IMR-90 (cell line): ENCODE data around the gene CUBN. TPM values are rescaled to one million over a fixed set of nuclear protein-coding genes. Genes with fewer than 3 reads are reported as not detected.

Experiments used
- ATAC-seq: fragments of 200-7000 bp; cut with Tn5 transposase; 2 replicates; pipeline ENCODE4 v1.9.1; 2020; ENCODE audit warnings: low read depth, mild to moderate bottlenecking, moderate library complexity
- BruUV-seq: library from RNA; stranded (reverse); fragments of 400-500 nt; replicated peaks from 2 replicates; lab custom pipeline; 2021; lab: Mats Ljungman, UMichigan
- CTCF ChIA-PET: fragments of 300-600 bp; formaldehyde crosslinking; extraction: SDS; loops from one replicate; lab custom pipeline; 2021; ENCODE audit warnings: antibody characterized with exemption; lab: Yijun Ruan, JAX
- POLR2A ChIA-PET: fragments of 300-600 bp; sonication (Branson Sonifier 250); formaldehyde crosslinking; loops from one replicate; lab custom pipeline; 2022; ENCODE audit warnings: antibody characterized with exemption; ENCODE audit not compliant: unreplicated experiment; lab: Charles Lee
- DNase-seq: peaks from one replicate; pipeline ENCODE4 v3.0.0; 2013
- H2AFZ ChIP-seq: replicated peaks from 2 replicates; pipeline ENCODE3; 2013; ENCODE audit warnings: low read length, mild to moderate bottlenecking; ENCODE audit not compliant: poor library complexity
- H2AK5ac ChIP-seq: 2 replicates; pipeline ENCODE4 v1.6.1; 2013; ENCODE audit warnings: low read depth, low read length, inconsistent platforms
- H2AK9ac ChIP-seq: replicated peaks from 2 replicates; pipeline ENCODE3; 2013; ENCODE audit warnings: mild to moderate bottlenecking, low read depth, low read length, moderate library complexity; ENCODE audit not compliant: poor library complexity
- H2BK120ac ChIP-seq: 2 replicates; pipeline ENCODE4 v1.6.1; 2013; ENCODE audit warnings: low read depth, low read length, inconsistent platforms
- H2BK15ac ChIP-seq: 3 replicates; pipeline ENCODE4 v1.6.1; 2013; ENCODE audit warnings: low read depth, low read length, inconsistent platforms
- H2BK20ac ChIP-seq: 2 replicates; pipeline ENCODE4 v1.6.1; 2013; ENCODE audit warnings: low read depth, mild to moderate bottlenecking, inconsistent platforms, low read length, moderate library complexity
- H2BK5ac ChIP-seq: 2 replicates; pipeline ENCODE4 v1.6.1; 2013; ENCODE audit warnings: mild to moderate bottlenecking, low read depth, low read length, inconsistent platforms; ENCODE audit not compliant: poor library complexity, severe bottlenecking
- H3K14ac ChIP-seq: replicated peaks from 2 replicates; pipeline ENCODE4 v1.6.1; 2013; ENCODE audit warnings: low read depth, low read length, inconsistent platforms
- H3K18ac ChIP-seq: 2 replicates; pipeline ENCODE4 v1.6.1; 2013; ENCODE audit warnings: low read depth, low read length, control low read depth
- H3K23ac ChIP-seq: 2 replicates; pipeline ENCODE4 v1.6.1; 2013; ENCODE audit warnings: low read depth, low read length, inconsistent platforms
- H3K27ac ChIP-seq: 2 replicates; pipeline ENCODE4 v1.5.1; 2013; ENCODE audit warnings: mild to moderate bottlenecking, control low read depth, low read length; ENCODE audit not compliant: insufficient read depth
- H3K27me3 ChIP-seq: 2 replicates; pipeline ENCODE4 v1.6.1; 2013; ENCODE audit warnings: low read length; ENCODE audit not compliant: control insufficient read depth, insufficient read depth
- H3K36me3 ChIP-seq: 2 replicates; pipeline ENCODE4 v1.6.1; 2013; ENCODE audit warnings: low read length, mixed read lengths; ENCODE audit not compliant: control insufficient read depth, insufficient read depth
- H3K4ac ChIP-seq: 2 replicates; pipeline ENCODE4 v1.6.1; 2013; ENCODE audit warnings: low read depth, low read length, inconsistent platforms
- H3K4me1 ChIP-seq: 2 replicates; pipeline ENCODE4 v1.6.1; 2013; ENCODE audit warnings: low read length, mixed read lengths; ENCODE audit not compliant: control insufficient read depth, insufficient read depth
- H3K4me2 ChIP-seq: 2 replicates; pipeline ENCODE4 v1.6.1; 2013; ENCODE audit warnings: low read depth, mild to moderate bottlenecking, control low read depth, low read length, moderate library complexity
- H3K4me3 ChIP-seq: 2 replicates; pipeline ENCODE4 v1.5.1; 2013; ENCODE audit warnings: low read depth, mild to moderate bottlenecking, control low read depth, low read length, moderate library complexity; ENCODE audit not compliant: insufficient read depth
- H3K56ac ChIP-seq: 2 replicates; pipeline ENCODE4 v1.6.1; 2013; ENCODE audit warnings: low read length, inconsistent platforms; ENCODE audit not compliant: insufficient read depth; ENCODE audit errors: extremely low read depth
- H3K79me1 ChIP-seq, 2 experiments: 2 replicates each; pipeline ENCODE4 v1.6.1; 2013; ENCODE audit warnings: low read length in 2 of 2, inconsistent platforms in 1 of 2, low read depth in 1 of 2
- H3K9ac ChIP-seq: 2 replicates; pipeline ENCODE4 v1.6.1; 2013; ENCODE audit warnings: low read depth, low read length, control low read depth
- H3K9me1 ChIP-seq: 2 replicates; pipeline ENCODE4 v1.6.1; 2013; ENCODE audit warnings: low read length, inconsistent platforms; ENCODE audit not compliant: insufficient read depth
- H3K9me3 ChIP-seq: 2 replicates; pipeline ENCODE4 v1.6.1; 2013; ENCODE audit warnings: low read length; ENCODE audit not compliant: control insufficient read depth, insufficient read depth
- H4K20me1 ChIP-seq: 2 replicates; pipeline ENCODE4 v1.6.1; 2013; ENCODE audit warnings: low read length, inconsistent platforms; ENCODE audit not compliant: insufficient read depth
- H4K5ac ChIP-seq: 2 replicates; pipeline ENCODE4 v1.6.1; 2013; ENCODE audit warnings: mild to moderate bottlenecking, low read depth, low read length, control low read depth
- H4K8ac ChIP-seq, 2 experiments: 2 replicates each; pipeline ENCODE4 v1.6.1; 2013; ENCODE audit warnings: low read depth in 2 of 2, low read length in 2 of 2, control low read depth in 1 of 2, inconsistent platforms in 1 of 2
- H4K91ac ChIP-seq: 2 replicates; pipeline ENCODE4 v1.6.1; 2013; ENCODE audit warnings: low read depth, low read length, inconsistent platforms; ENCODE audit not compliant: insufficient read depth
- BHLHE40 ChIP-seq: fragments of 150-350 bp; IDR thresholded peaks from 2 replicates; pipeline ENCODE4 v1.6.1; 2016; ENCODE audit warnings: mild to moderate bottlenecking, low read depth, low read length
- CEBPB ChIP-seq: IDR thresholded peaks from 2 replicates; pipeline ENCODE4 v1.6.1; 2012; ENCODE audit warnings: low read depth, low read length, improper control_type of control experiment
- CHD1 ChIP-seq: IDR thresholded peaks from 2 replicates; pipeline ENCODE4 v1.6.1; 2012; ENCODE audit warnings: low read depth, low read length, improper control_type of control experiment
- FOS ChIP-seq: fragments of 150-350 bp; IDR thresholded peaks from 2 replicates; pipeline ENCODE4 v1.6.1; 2016; ENCODE audit warnings: low read depth, low read length
- MAFK ChIP-seq: IDR thresholded peaks from 2 replicates; pipeline ENCODE4 v1.6.1; 2012; ENCODE audit warnings: low read depth, low read length, improper control_type of control experiment
- MAZ ChIP-seq: IDR thresholded peaks from 2 replicates; pipeline ENCODE4 v1.6.1; 2012; ENCODE audit warnings: low read depth, mild to moderate bottlenecking, low read length, improper control_type of control experiment, moderate library complexity, borderline replicate concordance
- MXI1 ChIP-seq: IDR thresholded peaks from 2 replicates; pipeline ENCODE4 v1.6.1; 2012; ENCODE audit warnings: low read depth, mild to moderate bottlenecking, low read length, moderate library complexity, borderline replicate concordance
- NFE2L2 ChIP-seq: fragments of 150-350 bp; IDR thresholded peaks from 2 replicates; pipeline ENCODE4 v1.6.1; 2016; ENCODE audit warnings: low read depth, mild to moderate bottlenecking, low read length
- POLR2A ChIP-seq: IDR thresholded peaks from 2 replicates; pipeline ENCODE4 v1.6.1; 2012; ENCODE audit warnings: mild to moderate bottlenecking, low read depth, low read length
- RAD21 ChIP-seq: IDR thresholded peaks from 2 replicates; pipeline ENCODE4 v1.6.1; 2012; ENCODE audit warnings: low read length, improper control_type of control experiment
- RCOR1 ChIP-seq: IDR thresholded peaks from 2 replicates; pipeline ENCODE4 v1.6.1; 2012; ENCODE audit warnings: mild to moderate bottlenecking, low read length, improper control_type of control experiment; ENCODE audit not compliant: insufficient replicate concordance
- RFX5 ChIP-seq: IDR thresholded peaks from 2 replicates; pipeline ENCODE4 v1.8.0; 2012; ENCODE audit warnings: low read depth, mild to moderate bottlenecking, low read length, moderate library complexity
- SMC3 ChIP-seq: fragments of 150-350 bp; IDR thresholded peaks from 2 replicates; pipeline ENCODE4 v1.6.1; 2016; ENCODE audit warnings: low read depth, mild to moderate bottlenecking, antibody characterized with exemption, low read length, moderate library complexity
- WGBS, 2 experiments: methylation state at CpG; one replicate each; pipeline versions ENCODE4 v1.1.5 to v1.1.7; 2013; ENCODE audit warnings: missing lambda C conversion rate in 2 of 2; ENCODE audit not compliant: insufficient read length in 1 of 2; ENCODE audit errors: extremely low coverage in 2 of 2; 5-methylcytosine and 5-hydroxymethylcytosine counted together
- dilution Hi-C: fragments of 300-500 bp; cut with HindIII; formaldehyde crosslinking; loops from one replicate; pipeline ENCODE4 v1.14.3; 2018; ENCODE audit warnings: low sequenced_read_pairs; ENCODE audit not compliant: unreplicated experiment
- in situ Hi-C: fragments of 300-500 bp; cut with MboI; formaldehyde crosslinking; loops from 3 replicates; pipeline ENCODE4 v1.14.3; 2019; ENCODE audit warnings: low sequenced_read_pairs, inconsistent platforms, mixed read lengths
- intact Hi-C: fragments of 100-400 bp; cut with micrococcal nuclease; formaldehyde crosslinking; loops from 2 replicates; pipeline ENCODE4 v1.10.0; 2022
- polyA plus RNA-seq, 3 experiments: library from polyadenylated mRNA; depleted of rRNA; stranded (reverse); fragments of >200 nt; gene quantifications; 2 replicates each; pipeline ENCODE4 v1.2.3, GENCODE V29; 2012; ENCODE audit warnings: low replicate concordance in 1 of 3
- total RNA-seq: library from RNA; depleted of rRNA; stranded (reverse); fragments of >200 nt; gene quantifications from 2 replicates; pipeline ENCODE4 v1.2.3, GENCODE V29; 2012
- TF ChIP-seq, protein P1 (sequence below): fragments of 150-350 bp; IDR thresholded peaks from 2 replicates; pipeline ENCODE4 v1.6.1; 2017; ENCODE audit warnings: mild to moderate bottlenecking, antibody characterized with exemption, low read length, low read depth
- TF ChIP-seq, protein P2 (sequence below): fragments of 150-350 bp; IDR thresholded peaks from 2 replicates; pipeline ENCODE4 v1.6.1; 2016; ENCODE audit warnings: low read depth, mild to moderate bottlenecking, low read length, moderate library complexity, borderline replicate concordance

Gene CUBN
- total and polyA plus RNA-seq, 2 of the 4 experiments (the other 2 are of a cell fraction) = 0.19 to 0.54 TPM

DNA sequence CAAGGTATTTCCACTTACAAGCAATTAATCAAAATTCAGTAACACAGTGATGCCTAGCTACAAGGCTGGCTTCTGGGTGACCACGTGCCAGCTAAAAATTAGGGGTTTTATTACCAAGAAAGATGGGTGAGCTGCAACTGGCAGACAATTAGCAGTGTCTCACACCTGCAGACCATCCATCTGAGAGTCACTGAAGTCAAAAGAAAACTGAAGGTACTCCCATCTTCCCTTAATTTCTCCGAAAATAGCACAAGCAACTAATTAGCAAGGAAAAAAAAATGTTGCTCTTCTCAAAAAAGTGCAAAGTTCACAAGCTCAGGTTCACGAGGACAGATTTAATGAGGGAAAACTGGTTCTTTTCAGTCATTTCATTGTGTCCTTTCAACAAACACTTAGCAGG lies 340.8 kb downstream of the CUBN start:
- H3K27ac ChIP-seq = no peak overlapping the region
- no peak overlapping the region for H2BK120ac ChIP-seq
- no peak overlapping the region for H3K9ac ChIP-seq
- POLR2A ChIA-PET = no interaction called here
- H3K36me3 ChIP-seq = peaks cover 1% of the 10 kb centered on the region; the same call in 1 of the 2 replicates
- H3K14ac ChIP-seq = no peak overlapping the region
- DNase-seq = no peak
- H2AFZ ChIP-seq = no peak overlapping the region
- H3K4me1 ChIP-seq = 0 out of 2 replicates have a peak, but pooled peaks cover 1% of the 10 kb centered on the region
- in situ Hi-C loops = no loop called here
- TF ChIP-seq CHD1 (no peak), BHLHE40 (no peak), SMC3 (no peak), CEBPB (no peak), MAFK (no peak), MAZ (no peak), NFE2L2 (no peak), RFX5 (no peak), RAD21 (no peak), FOS (no peak), POLR2A (no peak), RCOR1 (no peak), MXI1 (no peak)
- TF ChIP-seq, protein P1, sequence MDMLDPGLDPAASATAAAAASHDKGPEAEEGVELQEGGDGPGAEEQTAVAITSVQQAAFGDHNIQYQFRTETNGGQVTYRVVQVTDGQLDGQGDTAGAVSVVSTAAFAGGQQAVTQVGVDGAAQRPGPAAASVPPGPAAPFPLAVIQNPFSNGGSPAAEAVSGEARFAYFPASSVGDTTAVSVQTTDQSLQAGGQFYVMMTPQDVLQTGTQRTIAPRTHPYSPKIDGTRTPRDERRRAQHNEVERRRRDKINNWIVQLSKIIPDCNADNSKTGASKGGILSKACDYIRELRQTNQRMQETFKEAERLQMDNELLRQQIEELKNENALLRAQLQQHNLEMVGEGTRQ = no peak
- TF ChIP-seq, protein P2, sequence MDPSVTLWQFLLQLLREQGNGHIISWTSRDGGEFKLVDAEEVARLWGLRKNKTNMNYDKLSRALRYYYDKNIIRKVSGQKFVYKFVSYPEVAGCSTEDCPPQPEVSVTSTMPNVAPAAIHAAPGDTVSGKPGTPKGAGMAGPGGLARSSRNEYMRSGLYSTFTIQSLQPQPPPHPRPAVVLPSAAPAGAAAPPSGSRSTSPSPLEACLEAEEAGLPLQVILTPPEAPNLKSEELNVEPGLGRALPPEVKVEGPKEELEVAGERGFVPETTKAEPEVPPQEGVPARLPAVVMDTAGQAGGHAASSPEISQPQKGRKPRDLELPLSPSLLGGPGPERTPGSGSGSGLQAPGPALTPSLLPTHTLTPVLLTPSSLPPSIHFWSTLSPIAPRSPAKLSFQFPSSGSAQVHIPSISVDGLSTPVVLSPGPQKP = no peak
- no peak overlapping the region for H2AK5ac ChIP-seq
- no peak overlapping the region for H3K18ac ChIP-seq
- no peak overlapping the region for H4K91ac ChIP-seq
- no peak overlapping the region for H3K4me3 ChIP-seq
- H4K5ac ChIP-seq = no peak overlapping the region
- no peak for ATAC-seq
- no peaks in the 10 kb centered on the region for H3K9me3 ChIP-seq
- H3K23ac ChIP-seq = no peak overlapping the region
- peaks cover 11% of the 10 kb centered on the region; the same call in 1 of the 2 replicates for H3K9me1 ChIP-seq
- no peak overlapping the region for H4K8ac ChIP-seq
- no peak overlapping the region for H3K56ac ChIP-seq
- intact Hi-C loops = no loop called here
- H3K79me1 ChIP-seq = peaks cover 37 to 72% of the 10 kb centered on the region in 2 experiments
- no peak overlapping the region for H3K4me2 ChIP-seq
- H3K4ac ChIP-seq = no peak overlapping the region
- WGBS, 2 experiments = no CpG with 5 or more reads among the region's 3 CpGs
- no peaks in the 10 kb centered on the region for H3K27me3 ChIP-seq
- H2BK15ac ChIP-seq = no peak overlapping the region
- dilution Hi-C loops = no loop called here
- peaks cover 29% of the 10 kb centered on the region for H4K20me1 ChIP-seq
- H2BK5ac ChIP-seq = no peak overlapping the region
- no peak overlapping the region for H2AK9ac ChIP-seq
- CTCF ChIA-PET = no interaction called here
- H2BK20ac ChIP-seq = no peak overlapping the region
- no TSS peak for BruUV-seq
